GM19467 (cell line): ENCODE measurements around the gene NUCB1.

Experiments
- ATAC-seq: cut with Tn5 transposase; IDR thresholded peaks from one replicate; pipeline ENCODE4 v1.9.1; 2021; ENCODE audit warnings: mild to moderate bottlenecking, moderate library complexity; ENCODE audit not compliant: unreplicated experiment

NUCB1 gene

GRCh38 chr19:48928164-48929025, 28.3 kb downstream of the NUCB1 start:
- ATAC-seq = no peak

- peak; percentile 69 for ATAC-seq
Measured at GRCh38 chr19:48933382-48933932, 33.3 kb downstream of the NUCB1 start, which contains the start of gene DHDH. DHDH (plus strand) TSS chr19:48933699; CDS start chr19:48933722, 23 bp downstream.

- ATAC-seq = no peak
Measured at GRCh38 chr19:48934837-48935236, 34.7 kb downstream of the NUCB1 start.

GRCh38 chr19:48935864-48936263, 35.8 kb downstream of the NUCB1 start:
- no peak for ATAC-seq

- no peak for ATAC-seq
Measured at GRCh38 chr19:48938256-48938655, 38.1 kb downstream of the NUCB1 start.

- no peak for ATAC-seq
Measured at GRCh38 chr19:48940902-48941301, 40.8 kb downstream of the NUCB1 start.

GRCh38 chr19:48943081-48943480, 43.0 kb downstream of the NUCB1 start:
- ATAC-seq = no peak

GRCh38 chr19:48945415-48945814, 45.3 kb downstream of the NUCB1 start:
- no peak for ATAC-seq

- ATAC-seq = no peak
Measured at GRCh38 chr19:48945817-48946216, 45.7 kb downstream of the NUCB1 start.

- no peak for ATAC-seq
Measured at GRCh38 chr19:48946463-48947257, 46.5 kb downstream of the NUCB1 start.

- ATAC-seq = no peak
Measured at GRCh38 chr19:48947258-48947542, 47.1 kb downstream of the NUCB1 start.

GRCh38 chr19:48950159-48950558, 50.0 kb downstream of the NUCB1 start:
- ATAC-seq = no peak

GRCh38 chr19:48950830-48951519, 50.9 kb downstream of the NUCB1 start:
- ATAC-seq = no peak

- no peak for ATAC-seq
Measured at GRCh38 chr19:48953141-48953540, 53.0 kb downstream of the NUCB1 start.

GRCh38 chr19:48953990-48954594, 54.0 kb downstream of the NUCB1 start:
- no peak for ATAC-seq

GRCh38 chr19:48954595-48955307, 54.6 kb downstream of the NUCB1 start, which contains the start of gene BAX:
BAX (plus strand) TSS chr19:48954875; CDS start chr19:48954929, 54 bp downstream.
- ATAC-seq = peak; percentile 73

GRCh38 chr19:48955308-48955958, 55.3 kb downstream of the NUCB1 start:
- ATAC-seq = no peak

- no peak for ATAC-seq
Measured at GRCh38 chr19:48958006-48958405, 57.9 kb downstream of the NUCB1 start.
